Measurements from ENCODE around the gene TYR.
"Not testable (repeated sequence)": the region's sequence is repeated elsewhere in the genome, so short reads cannot be mapped to it uniquely, and the experiment has no call there.

The TYR gene

DNA sequence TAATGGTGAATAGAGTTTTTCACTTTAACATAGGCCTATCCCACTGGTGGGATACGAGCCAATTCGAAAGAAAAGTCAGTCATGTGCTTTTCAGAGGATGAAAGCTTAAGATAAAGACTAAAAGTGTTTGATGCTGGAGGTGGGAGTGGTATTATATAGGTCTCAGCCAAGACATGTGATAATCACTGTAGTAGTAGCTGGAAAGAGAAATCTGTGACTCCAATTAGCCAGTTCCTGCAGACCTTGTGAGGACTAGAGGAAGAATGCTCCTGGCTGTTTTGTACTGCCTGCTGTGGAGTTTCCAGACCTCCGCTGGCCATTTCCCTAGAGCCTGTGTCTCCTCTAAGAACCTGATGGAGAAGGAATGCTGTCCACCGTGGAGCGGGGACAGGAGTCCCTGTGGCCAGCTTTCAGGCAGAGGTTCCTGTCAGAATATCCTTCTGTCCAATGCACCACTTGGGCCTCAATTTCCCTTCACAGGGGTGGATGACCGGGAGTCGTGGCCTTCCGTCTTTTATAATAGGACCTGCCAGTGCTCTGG lies at the start of gene TYR:
TYR (plus strand) TSS at position 185 of the 541 bp plus-strand sequence; CDS start at position 264, 79 bp downstream.
- DNase-seq, result no peak

DNA sequence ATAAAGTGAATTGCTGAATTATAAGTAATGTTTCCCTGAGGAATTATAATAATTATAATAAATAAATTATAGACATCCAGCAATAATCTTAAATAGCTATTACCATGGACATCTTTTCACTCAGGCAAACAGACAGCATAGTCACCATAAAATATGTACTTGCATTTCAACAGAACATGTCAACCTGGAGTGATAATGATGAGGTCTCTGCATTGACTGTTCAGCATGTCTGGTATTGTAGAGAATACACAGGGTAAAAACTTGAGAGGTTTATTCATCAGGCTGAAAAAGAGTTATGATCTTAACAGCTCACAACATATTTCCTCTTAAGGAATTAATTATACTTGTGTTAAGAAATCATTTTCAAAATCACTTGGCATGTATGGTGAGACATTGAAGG lies 41.1 kb upstream of the TYR start:
- DNase-seq, result no peak

DNA sequence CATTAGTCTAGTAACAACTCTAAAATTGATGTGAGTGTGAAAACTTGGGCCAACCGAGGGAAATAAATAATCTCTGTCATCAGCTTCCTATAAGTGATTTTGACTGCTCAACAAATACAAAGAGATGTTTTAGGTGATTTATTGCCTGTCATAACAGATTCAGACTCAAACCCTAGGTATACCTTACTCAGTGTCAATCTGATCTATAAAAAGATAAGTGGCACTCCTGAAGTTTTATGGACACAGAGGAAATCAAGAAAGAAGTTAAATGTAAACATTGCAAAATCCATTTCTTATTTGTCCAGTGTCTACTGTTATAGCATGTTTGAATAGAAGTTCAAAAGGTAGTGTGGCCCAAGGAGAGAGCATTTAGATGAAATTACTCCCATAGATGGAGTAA lies 30.4 kb upstream of the TYR start:
- DNase-seq, result no peak

DNA sequence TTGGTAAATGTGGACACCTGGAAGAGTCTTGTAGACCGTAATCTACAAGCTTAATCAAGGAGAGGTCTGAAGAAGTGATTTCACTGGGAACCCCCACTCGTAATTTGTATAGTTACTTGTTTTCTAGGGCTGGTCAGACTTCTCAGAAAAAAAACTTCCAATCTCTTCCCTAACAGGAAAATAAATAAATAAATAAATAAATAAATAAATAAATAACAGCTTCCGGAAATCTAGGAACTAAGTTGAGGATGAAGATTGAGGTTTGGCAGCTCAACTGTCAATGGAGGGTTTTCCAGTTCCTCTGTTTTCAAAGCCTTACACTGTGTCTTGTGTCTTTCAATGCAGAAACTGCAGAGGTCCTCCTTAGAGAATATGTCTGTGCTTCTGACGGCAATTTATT lies 17.7 kb upstream of the TYR start:
- DNase-seq, result no peak

DNA sequence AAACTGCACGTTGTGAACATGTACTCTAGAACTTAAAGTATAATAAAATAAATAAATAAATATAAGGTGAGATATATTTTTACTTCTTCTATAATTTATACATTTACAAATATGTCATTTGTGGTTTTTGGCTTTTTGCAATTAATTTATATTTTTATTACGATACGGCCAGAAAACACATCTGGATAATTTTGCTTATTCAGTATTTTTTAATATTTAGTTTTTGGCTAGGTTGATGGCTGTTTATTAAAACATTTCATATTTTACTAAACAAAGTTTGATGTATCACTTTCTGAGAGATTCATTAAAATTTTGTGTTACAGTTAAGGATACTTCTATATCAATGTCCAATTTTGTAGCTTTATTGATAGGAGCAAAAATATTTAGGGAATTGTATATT lies 15.7 kb upstream of the TYR start:
- DNase-seq, result no peak

DNA sequence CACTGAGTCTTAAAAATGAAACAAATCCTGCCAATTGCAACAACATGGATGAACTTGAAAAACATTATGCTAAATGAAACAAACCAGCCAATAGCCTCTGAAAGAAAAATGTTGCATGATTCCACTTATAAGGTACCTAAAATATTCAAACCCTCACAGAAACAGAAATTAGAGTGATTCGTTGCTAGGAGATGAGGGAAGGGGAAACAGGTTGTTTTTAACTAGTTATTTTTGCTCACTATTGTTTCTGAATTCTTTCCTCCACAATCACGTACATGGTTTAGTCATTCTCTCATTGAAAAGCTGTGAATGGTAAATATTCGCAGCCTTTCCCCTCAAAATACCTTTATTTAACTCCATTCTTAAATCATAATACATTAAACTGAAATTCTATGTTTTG lies 14.0 kb upstream of the TYR start:
- no peak for DNase-seq

DNA sequence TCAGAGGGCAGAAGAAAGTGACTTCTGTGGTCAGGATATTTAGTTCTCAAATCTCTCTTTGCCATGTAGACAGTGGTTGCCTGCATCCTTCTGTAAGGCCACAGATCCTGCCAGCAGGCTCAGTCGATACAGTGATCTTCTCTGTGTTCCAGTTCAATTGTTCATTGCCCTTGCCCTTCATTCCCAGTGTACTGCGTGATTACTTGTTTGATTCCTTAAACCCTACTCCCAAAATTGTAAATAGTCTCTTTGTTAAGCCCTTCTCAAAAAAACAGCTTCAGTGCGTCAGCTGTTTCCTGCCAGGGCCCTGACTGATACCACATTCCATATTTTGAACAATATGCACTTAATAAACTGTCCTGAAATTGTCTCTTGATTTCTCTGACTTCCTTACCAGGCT lies 9.3 kb upstream of the TYR start:
- DNase-seq, result no peak

DNA sequence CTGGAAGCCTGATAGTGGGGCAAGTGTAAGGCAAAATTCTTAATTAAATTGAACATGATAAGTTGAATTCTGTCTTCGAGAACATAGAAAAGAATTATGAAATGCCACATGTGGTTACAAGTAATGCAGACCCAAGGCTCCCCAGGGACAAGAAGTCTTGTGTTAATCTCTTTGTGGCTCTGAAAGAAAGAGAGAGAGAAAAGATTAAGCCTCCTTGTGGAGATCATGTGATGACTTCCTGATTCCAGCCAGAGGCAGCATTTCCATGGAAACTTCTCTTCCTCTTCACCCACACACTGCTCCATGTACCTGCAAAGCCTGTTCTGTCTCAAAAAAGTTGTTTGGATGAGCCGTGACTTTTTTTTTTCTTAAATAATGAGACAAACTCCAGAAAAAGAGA lies 1.9 kb upstream of the TYR start:
- DNase-seq, result no peak

DNA sequence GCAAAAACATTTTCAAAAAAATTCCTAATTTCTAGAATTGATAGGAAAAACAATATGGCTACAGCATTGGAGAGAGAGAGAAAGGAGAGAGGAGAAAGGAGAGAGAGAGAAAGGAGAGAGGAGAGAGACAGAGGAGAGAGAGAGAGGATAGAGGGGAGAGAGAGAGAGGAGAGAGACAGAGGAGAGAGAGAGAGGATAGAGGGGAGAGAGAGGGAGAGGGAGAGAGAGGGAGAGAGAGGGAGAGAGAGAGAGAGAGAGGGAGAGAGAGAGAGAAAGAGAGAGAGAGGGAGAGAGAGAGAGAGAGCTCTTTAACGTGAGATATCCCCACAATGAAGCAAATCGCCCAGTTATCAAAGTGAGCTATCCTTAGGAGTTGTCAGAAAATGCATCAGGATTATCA lies 737 bp upstream of the TYR start:
- DNase-seq, result no peak

DNA sequence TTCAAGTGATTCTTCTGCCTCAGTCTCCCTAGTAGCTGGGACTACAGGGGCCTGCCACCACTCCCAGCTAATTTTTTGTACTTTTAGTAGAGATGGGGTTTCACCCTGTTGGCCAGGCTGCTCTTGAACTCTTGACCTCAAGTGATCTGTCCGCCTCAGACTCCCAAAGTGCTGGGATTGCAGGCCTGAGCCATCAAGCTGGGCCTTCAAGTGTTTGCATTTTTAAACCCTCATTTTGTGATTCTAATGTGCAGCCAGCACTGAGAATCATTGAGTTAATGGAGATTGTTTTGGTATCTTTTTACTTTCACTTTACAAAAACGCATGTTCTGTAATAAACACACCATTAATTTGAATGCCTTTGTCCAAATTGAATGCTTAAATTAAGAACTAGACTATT lies 3.4 kb downstream of the TYR start:
- DNase-seq, result no peak

DNA sequence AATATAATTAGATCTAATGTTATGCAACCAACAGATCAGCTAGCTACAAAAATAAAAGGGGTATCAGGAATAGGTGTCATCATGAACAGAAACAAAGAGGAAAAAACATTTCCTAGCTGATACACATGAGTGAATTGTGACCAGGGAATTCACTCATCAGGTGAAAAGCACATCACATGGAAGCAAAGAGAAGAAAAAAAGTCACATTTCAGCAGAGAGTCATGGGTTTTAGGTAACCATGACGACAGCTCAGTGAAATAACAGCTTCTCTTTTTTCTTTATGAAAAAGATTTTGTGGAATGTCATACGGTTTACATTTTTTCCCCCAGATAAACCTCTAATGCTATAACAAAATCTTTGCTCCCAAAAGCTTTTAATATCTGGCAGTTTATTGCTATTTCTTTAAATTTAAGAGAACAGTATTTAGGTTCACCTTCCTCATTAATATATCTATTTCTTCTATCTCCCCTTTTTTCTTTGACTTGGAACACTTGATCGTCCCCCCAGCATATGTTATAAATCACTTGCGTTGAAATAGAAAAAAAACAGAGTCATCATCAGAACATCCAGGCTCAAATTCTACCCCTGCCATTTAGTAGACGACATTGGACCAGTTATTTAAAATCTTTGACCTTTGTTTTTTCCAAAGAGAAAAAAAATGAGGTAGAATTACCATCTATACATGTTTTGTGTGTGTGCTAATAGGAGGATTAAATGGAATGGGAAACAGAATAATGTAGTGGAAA lies 5.3 kb downstream of the TYR start:
- no peak for DNase-seq

DNA sequence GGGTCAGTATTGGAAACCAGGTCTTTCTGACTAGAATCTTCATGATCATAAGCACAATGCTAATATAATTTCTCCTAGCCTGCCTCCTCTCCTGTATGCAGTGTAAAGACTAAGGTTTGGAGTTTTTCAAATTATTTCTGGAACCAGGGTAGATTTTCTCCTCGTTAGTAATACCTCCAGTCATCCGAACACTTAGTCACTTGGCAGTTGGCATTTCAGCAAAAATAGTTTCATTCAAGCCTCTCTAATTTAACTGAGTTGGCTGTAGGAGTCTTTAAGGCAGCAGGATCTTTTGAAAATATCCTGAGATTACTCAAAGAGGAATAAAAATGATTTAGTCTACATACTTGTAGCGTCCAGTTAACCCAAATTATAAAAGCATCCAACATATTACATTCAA lies 6.3 kb downstream of the TYR start:
- no peak for DNase-seq

DNA sequence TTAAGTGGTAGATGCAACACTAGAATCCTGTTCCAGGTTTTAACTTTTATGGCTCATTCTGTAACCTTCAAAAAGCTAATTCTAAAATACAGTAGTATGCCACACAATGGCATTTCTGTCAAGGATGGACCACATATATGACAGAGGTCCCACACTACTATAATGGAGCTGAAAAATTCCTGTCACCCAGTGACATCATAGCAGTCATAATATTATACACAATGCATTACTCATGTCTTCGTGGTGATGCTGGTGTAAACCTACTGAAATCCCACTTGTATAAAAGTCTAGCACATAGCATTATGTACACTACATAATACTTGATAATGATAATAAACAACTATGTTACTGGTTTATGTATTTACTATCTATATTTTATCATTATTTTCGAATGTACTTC lies 12.1 kb downstream of the TYR start:
- DNase-seq, result no peak

DNA sequence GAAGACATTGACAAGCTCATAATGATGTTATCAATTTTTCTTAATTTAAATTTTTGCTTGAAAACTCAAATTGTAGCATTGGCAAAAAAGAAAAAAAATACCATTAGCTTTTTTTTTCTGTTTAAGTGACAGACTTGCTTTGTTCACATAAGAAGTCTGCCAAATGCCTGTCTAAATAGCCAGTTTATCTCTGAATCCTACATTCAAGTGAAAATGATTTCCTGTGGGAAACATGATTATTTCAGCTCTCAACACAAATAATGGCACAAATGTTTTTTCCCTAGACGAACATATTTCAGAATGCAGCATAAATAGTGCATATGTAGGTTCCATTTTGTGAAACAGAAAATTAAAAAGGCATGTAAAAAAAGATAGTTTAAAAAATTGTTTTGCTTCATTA lies 23.5 kb downstream of the TYR start:
- DNase-seq, result no peak

DNA sequence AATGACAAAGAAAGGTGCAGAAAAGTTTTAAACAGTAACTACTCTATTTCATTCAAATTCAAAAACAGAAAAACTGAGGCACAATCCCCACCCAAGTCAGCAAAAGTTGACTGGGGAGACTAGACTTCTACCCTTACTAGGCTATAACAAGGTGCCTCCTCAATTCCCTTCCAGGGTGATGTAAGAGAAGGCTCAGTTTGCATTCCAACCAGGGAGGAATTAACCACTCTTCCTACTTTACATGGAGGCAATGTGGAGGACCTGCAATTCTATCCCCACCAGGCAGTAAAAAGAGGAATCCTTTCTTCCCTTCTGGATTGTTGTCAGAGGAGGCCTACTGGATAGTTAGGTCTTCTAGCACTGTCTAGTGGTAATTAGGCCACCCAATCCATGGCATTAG lies 26.1 kb downstream of the TYR start:
- DNase-seq, result no peak

DNA sequence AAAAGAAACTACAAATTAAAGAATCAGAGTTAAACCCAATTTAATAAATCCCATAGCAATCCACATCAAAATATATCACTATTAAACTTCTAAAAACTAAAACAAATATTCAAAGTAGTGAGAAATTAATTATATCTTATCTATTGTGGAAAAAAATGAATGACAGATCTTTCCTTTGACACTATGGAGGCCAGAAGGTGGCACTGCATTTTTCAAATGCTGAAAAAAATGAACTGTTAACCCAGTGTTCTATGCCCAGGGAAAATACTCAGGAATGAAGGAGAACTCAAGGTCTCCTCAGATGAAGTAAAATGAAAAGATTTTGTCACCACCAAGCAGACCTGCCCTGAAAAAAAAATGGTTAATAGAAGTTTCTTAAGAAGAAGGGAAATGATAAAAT lies 27.7 kb downstream of the TYR start:
- DNase-seq, result no peak

DNA sequence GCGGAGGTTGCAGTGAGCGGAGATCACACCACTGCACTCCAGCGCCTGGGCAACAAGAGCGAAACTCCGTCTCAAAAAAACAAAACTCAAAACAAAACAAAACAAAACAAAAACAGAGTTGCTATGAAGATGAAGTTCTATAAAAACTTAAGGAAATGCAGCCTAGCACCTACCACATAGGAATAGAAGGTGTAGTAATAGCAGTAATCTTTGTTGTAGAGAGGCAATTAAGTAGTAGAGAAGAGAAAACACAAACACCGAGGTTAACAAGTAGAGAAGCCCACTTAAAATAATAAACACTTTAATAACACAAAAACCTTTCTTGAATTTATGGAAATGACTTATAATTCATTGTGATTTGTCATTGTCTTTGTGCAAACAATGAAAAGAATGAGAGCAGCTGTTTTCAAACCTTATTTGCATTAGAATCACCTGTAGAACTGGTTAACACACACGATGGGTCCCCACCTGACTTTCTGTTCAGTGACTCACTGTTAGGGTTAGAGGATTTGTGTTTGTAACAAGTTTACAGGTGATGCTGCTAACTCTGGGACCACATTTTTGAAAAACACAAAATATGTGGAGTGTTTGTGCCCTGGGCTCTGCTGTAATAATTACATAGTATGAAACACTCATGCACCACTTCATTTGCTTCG lies 43.1 kb downstream of the TYR start:
- DNase-seq, result no peak

DNA sequence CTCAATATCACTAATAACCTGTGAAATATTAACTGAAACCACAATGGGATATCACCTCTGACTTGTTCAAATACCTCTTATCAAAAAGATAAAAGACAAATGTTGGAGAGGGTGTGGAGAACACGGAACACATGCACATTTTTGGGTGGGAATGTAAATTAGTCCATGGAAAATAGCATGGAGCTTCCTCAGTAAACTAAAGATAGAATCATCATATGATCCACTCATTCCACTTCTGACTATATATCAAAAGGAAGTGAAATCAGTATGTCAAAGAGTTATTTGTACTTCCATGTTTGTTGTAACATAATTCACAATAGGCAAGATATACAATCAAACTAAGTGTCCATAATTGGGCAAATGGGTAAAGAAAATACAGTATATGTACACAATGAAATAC lies 57.4 kb downstream of the TYR start:
- no peak for DNase-seq

DNA sequence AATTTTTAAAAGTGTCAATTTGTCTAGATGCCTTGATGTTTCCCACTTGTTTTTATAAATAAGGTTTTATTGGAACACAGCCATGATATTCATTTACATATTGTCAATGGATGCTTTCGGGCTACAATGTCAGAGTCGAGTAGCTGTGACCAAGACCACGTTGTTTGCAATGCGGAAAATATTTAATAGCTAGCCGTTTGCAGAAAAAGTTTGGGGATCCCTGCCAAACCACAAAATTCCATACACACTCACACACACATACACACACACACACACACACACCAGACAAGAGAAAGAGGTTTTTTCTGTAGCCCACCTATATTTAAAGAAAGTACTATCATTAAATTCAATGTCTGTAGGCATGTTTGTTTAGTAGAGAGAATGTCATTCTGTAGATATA lies 58.3 kb downstream of the TYR start:
- no peak for DNase-seq

DNA sequence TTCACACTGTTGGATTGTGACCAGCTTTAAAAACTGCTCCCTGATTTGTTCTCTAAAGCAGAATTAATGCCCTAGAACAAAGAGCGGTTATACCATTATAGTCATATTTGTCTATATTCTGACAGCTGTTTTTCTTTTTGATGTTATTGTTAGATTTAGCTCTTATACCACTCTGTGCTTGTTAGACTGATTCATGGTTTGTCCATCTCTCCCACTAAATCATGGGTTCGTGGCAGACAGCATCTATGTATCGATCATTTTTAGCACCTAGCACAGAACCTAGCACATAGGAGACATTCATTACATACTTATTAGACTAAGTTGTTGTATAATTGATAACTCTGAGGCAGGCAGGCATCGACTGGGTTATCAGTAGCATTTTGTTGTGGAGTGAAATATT lies 69.3 kb downstream of the TYR start:
- not testable (repeated sequence) for DNase-seq

DNA sequence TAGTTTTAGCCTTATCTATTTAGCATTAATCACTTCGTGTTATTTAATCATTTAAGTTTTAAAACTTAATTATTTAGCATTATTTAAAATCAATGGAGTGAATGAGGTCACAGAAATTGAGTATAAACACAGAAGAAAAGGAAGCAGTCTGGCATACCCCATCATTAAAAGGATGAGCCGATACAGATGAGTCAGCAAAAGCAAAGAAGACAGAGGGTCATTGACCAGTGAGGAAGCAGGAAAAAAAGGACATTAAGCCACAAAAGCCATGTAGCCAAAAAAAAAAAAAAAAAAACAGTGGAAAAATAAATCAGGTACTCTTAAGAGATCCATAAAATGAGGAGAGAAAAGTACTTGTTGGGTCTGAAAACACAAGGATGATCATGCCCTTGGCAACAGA lies 71.5 kb downstream of the TYR start:
- no peak for DNase-seq

DNA sequence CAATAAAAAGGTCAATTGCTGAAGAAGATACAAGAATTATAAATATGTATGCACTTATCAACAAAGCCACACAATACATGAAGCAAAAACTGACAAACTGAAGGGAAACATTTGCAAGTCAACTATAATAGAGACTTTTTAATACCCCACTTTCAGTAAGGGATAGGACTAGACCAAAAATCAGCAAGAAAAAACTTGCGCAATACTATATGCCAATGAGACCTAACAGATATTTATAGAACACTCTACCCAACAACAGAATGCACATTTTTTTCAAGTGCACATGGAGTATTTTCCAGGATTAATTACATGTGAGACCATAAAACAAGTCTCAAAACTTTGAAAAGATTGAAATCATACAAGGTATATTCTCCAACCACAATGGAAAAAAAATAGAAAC lies 83.8 kb downstream of the TYR start:
- not testable (repeated sequence) for DNase-seq

DNA sequence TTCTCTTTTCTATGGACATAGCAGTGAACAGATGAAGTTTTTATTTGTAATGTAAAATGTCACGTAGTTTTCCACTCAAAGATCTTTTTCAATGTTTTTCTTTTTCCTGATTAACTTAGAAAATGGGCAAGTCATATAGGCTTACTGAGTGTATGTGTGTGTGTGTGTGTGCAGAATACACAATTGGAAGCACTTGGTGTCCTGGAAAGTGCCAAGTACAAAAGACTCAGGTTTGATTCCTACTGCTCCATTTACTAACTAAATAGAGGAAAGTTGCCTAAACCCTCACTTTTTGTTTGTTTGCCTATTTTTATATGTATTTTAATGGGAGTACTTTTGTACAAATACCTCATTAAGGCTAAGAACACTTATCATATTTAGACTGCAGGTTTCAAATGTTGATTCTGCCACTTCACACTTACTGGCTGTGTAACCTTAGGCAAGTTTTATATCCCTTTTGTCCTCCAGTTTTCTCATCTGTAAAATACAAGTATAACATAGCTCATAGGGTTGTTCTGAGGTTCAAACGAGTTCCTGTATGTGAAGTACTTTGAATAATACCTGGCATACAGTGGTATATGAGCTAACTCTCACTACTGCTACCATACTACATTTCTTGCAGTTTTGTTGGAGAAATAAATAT lies 90.1 kb downstream of the TYR start:
- DNase-seq, result no peak

DNA sequence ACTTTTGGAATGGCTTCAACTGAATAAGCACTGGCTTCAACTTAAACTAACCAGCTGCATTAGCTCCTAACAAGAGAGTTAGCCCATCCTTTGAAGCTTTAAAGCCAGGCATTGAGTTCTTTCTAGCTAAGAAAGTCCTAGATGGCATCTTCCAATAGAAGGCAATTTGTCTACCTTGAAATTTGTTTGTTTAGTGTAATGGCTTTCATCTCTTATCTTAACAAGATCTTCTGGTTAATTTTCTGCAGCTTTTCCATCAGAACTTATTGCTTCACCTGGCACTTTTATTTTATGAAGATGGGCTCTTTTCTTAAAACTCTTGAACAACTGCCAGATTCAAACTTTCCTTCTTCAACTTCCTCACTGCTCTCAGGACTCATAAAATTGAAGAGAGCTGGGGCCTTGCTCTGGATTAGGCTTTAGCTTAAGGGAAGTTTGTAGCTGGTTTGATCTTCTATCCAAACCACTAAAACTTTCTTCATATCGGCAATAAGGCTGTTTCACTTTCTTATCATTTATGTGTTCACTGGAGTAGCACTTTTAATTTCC lies 94.9 kb downstream of the TYR start:
- not testable (repeated sequence) for DNase-seq

All from activated CD4-positive, alpha-beta T cell treated with anti-CD3 and anti-CD28 coated beads for 1 hour (primary cell).